Measurements from ENCODE around the gene ANKRD36B.
"Not testable (repeated sequence)": the region's sequence is repeated elsewhere in the genome, so short reads cannot be mapped to it uniquely, and the experiment has no call there.

DNA sequence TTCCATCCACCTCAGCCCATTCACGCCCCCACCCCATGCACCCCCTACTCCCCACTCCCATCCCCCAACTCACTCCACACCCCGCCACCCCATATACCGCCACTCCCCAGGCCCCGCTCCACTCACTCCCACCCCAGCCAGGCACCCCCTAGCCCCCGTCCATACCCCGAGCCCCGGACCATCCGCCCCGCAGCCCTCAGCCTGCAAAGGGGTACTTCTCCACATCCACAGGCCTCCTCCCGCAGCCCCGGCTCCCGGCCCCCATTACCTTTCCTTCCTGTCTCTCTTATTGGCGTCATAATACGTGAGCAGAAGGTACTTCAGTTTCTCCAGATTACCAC is 450 bp downstream of the ANKRD36B start:
- TF ChIP-seq, protein P1, sequence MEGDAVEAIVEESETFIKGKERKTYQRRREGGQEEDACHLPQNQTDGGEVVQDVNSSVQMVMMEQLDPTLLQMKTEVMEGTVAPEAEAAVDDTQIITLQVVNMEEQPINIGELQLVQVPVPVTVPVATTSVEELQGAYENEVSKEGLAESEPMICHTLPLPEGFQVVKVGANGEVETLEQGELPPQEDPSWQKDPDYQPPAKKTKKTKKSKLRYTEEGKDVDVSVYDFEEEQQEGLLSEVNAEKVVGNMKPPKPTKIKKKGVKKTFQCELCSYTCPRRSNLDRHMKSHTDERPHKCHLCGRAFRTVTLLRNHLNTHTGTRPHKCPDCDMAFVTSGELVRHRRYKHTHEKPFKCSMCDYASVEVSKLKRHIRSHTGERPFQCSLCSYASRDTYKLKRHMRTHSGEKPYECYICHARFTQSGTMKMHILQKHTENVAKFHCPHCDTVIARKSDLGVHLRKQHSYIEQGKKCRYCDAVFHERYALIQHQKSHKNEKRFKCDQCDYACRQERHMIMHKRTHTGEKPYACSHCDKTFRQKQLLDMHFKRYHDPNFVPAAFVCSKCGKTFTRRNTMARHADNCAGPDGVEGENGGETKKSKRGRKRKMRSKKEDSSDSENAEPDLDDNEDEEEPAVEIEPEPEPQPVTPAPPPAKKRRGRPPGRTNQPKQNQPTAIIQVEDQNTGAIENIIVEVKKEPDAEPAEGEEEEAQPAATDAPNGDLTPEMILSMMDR (IDR thresholded peaks at IDR 0.05; ENCODE audit: extremely low read depth in 1 of 2, insufficient read depth in 1 of 2, low read depth in 1 of 2, low read length in 2 of 2): not testable (repeated sequence)
- not testable (repeated sequence) for TF ChIP-seq POLR2A (IDR thresholded peaks at IDR 0.05; ENCODE audit: low read depth, low read length); EZH2 (IDR thresholded peaks at IDR 0.05; ENCODE audit: borderline replicate concordance, low read depth, low read length, severe bottlenecking)
- TF ChIP-seq, protein P2, sequence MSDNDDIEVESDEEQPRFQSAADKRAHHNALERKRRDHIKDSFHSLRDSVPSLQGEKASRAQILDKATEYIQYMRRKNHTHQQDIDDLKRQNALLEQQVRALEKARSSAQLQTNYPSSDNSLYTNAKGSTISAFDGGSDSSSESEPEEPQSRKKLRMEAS (IDR thresholded peaks at IDR 0.05; ENCODE audit: insufficient read depth, insufficient read length): not testable (repeated sequence)
